Stimulated activated CD8-positive, alpha-beta memory T cell treated with anti-CD3 and anti-CD28 coated beads, Interleukin-4, amount 100 ng/mL, for 24 hours (primary cell): Measurements from ENCODE around the gene C1orf232.

Source experiments
- DNase-seq: peaks from one replicate; pipeline ENCODE4 v3.0.0-alpha.2; 2020; ENCODE audit warnings: low read depth

The C1orf232 gene

GRCh38 chr1:26124418-26125331 is 44.1 kb downstream of the C1orf232 start:
- DNase-seq, result no peak

GRCh38 chr1:26122988-26123973 is 45.5 kb downstream of the C1orf232 start:
- DNase-seq, result no peak

GRCh38 chr1:26121854-26122773 is 46.6 kb downstream of the C1orf232 start:
- no peak for DNase-seq

GRCh38 chr1:26119892-26120608 is 48.7 kb downstream of the C1orf232 start:
- DNase-seq, result no peak

- DNase-seq, result no peak
Observed at GRCh38 chr1:26114165-26114927, 54.4 kb downstream of the C1orf232 start.
